Mesothelial cell of epicardium (in vitro differentiated cells): ENCODE measurements around the gene PRSS3. TPM values are rescaled to one million over a fixed set of nuclear protein-coding genes. Genes with fewer than 3 reads are reported as not detected.
"Not testable (repeated sequence)": the region's sequence is repeated elsewhere in the genome, so short reads cannot be mapped to it uniquely, and the experiment has no call there.

Experiments used
- DNase-seq, 2 experiments: peaks; one replicate each; pipeline ENCODE4 v3.0.0; 2021; ENCODE audit warnings: low spot score in 2 of 2; ENCODE audit not compliant: unreplicated experiment in 2 of 2
- H3K27ac Mint-ChIP-seq: 2 replicates; pipeline ENCODE4 v1.8.0; 2021; ENCODE audit warnings: mixed read lengths
- H3K27me3 Mint-ChIP-seq: 2 replicates; pipeline ENCODE4 v1.8.0; 2021; ENCODE audit warnings: low read depth, mixed read lengths
- H3K36me3 Mint-ChIP-seq: 2 replicates; pipeline ENCODE4 v1.8.0; 2021; ENCODE audit warnings: mixed read lengths
- H3K4me1 Mint-ChIP-seq: 2 replicates; pipeline ENCODE4 v1.8.0; 2021; ENCODE audit warnings: mixed read lengths
- H3K4me3 Mint-ChIP-seq: 2 replicates; pipeline ENCODE4 v1.8.0; 2021; ENCODE audit warnings: mild to moderate bottlenecking, moderate library complexity, mixed read lengths
- H3K9me3 Mint-ChIP-seq: 2 replicates; pipeline ENCODE4 v1.8.0; 2021; ENCODE audit warnings: mixed read lengths
- CTCF ChIP-seq: fragments of 200-600 bp; sonication (generic); IDR thresholded peaks from one replicate; pipeline ENCODE4 v1.5.0; 2021; ENCODE audit warnings: antibody characterized with exemption; ENCODE audit not compliant: unreplicated experiment
- total RNA-seq: library from RNA; stranded (reverse); gene quantifications from 3 replicates; pipeline ENCODE4 v1.2.1, GENCODE V29; 2021

The PRSS3 gene
- total RNA-seq, 1 donor from 2014 or later: not detected

- H3K4me3 Mint-ChIP-seq, H3K27ac Mint-ChIP-seq, H3K4me1 Mint-ChIP-seq: not testable (repeated sequence)
These were observed 13.6 kb downstream of the PRSS3 start for GRCh38 chr9:33808979-33809322.

GRCh38 chr9:33809506-33809905, 14.1 kb downstream of the PRSS3 start:
- H3K36me3 Mint-ChIP-seq: no peaks in the 10 kb centered on the region
- H3K4me3 Mint-ChIP-seq: no peak overlapping the region
- no peak for DNase-seq
- H3K27me3 Mint-ChIP-seq: no peaks in the 10 kb centered on the region
- H3K27ac Mint-ChIP-seq: no peak overlapping the region
- H3K9me3 Mint-ChIP-seq: no peaks in the 10 kb centered on the region
- peaks cover 2% of the 10 kb centered on the region for H3K4me1 Mint-ChIP-seq
- TF ChIP-seq CTCF: no peak

More at GRCh38 chr9:33808979-33809322, 13.6 kb downstream of the PRSS3 start:
- not testable (repeated sequence) for H3K36me3 Mint-ChIP-seq, H3K9me3 Mint-ChIP-seq, DNase-seq, H3K27me3 Mint-ChIP-seq

GRCh38 chr9:33813712-33814641, 18.6 kb downstream of the PRSS3 start:
- peaks cover 9% of the 10 kb centered on the region for H3K4me1 Mint-ChIP-seq
- TF ChIP-seq CTCF: peak; percentile 88
- no peaks in the 10 kb centered on the region for H3K27me3 Mint-ChIP-seq
- H3K4me3 Mint-ChIP-seq: no peak overlapping the region
- no peaks in the 10 kb centered on the region for H3K9me3 Mint-ChIP-seq
- DNase-seq: no peak
- no peaks in the 10 kb centered on the region for H3K36me3 Mint-ChIP-seq
- H3K27ac Mint-ChIP-seq: peak overlapping the region; percentile 89

GRCh38 chr9:33815781-33816180, 20.4 kb downstream of the PRSS3 start:
- Mint-ChIP-seq H3K4me1 (peaks cover 23% of the 10 kb centered on the region), H3K27me3 (no peaks in the 10 kb centered on the region), H3K9me3 (no peaks in the 10 kb centered on the region), H3K27ac (peak overlapping the region; percentile 96), H3K4me3 (peak overlapping the region; percentile 84), H3K36me3 (no peaks in the 10 kb centered on the region)
- no peak for TF ChIP-seq CTCF
- no peak for DNase-seq

- Mint-ChIP-seq H3K9me3 (no peaks in the 10 kb centered on the region), H3K4me3 (peak within 1 kb of the TSS; percentile 85), H3K27me3 (no peaks in the 10 kb centered on the region), H3K36me3 (no peaks in the 10 kb centered on the region), H3K4me1 (peaks cover 24% of the 10 kb centered on the region), H3K27ac (peak within 1 kb of the TSS; percentile 96)
- peak; percentile 82 to 85 for DNase-seq
- no peak for TF ChIP-seq CTCF
These were observed 21.2 kb downstream of the PRSS3 start, which contains the start of gene UBE2R2 for GRCh38 chr9:33816327-33817252. Gene UBE2R2 (plus strand): TSS chr9:33817160. CDS start chr9:33817758, 598 bp downstream.
